Neural progenitor cell (in vitro differentiated cells): ENCODE data around the gene PRSS2. TPM values are rescaled to one million over a fixed set of nuclear protein-coding genes. Genes with fewer than 3 reads are reported as not detected.

Source experiments
- DNase-seq: peaks from one replicate; pipeline ENCODE4 v3.0.0-alpha.2; 2016; ENCODE audit warnings: low spot score
- H2AFZ ChIP-seq: fragments of 200-600 bp; sonication (generic); replicated peaks from 2 replicates; pipeline ENCODE4 v1.6.1; 2016; ENCODE audit warnings: antibody characterized with exemption
- H3F3A ChIP-seq: fragments of 200-600 bp; sonication (generic); 2 replicates; pipeline ENCODE4 v1.6.1; 2016; ENCODE audit warnings: antibody characterized with exemption, low read depth
- H3K27ac ChIP-seq: fragments of 200-600 bp; sonication (generic); 2 replicates; pipeline ENCODE4 v1.5.1; 2016; ENCODE audit warnings: mild to moderate bottlenecking
- H3K27me3 ChIP-seq: fragments of 200-600 bp; sonication (generic); 2 replicates; pipeline ENCODE4 v1.6.1; 2016; ENCODE audit warnings: mild to moderate bottlenecking, moderate library complexity
- H3K36me3 ChIP-seq: fragments of 200-600 bp; sonication (generic); 2 replicates; pipeline ENCODE4 v1.5.1; 2016
- H3K4me1 ChIP-seq: fragments of 200-600 bp; sonication (generic); 2 replicates; pipeline ENCODE4 v1.6.1; 2016; ENCODE audit warnings: mixed run types
- H3K4me2 ChIP-seq: fragments of 200-600 bp; sonication (generic); 2 replicates; pipeline ENCODE4 v1.6.1; 2016
- H3K4me3 ChIP-seq: fragments of 200-600 bp; sonication (generic); 2 replicates; pipeline ENCODE4 v1.5.1; 2016
- H3K79me2 ChIP-seq: fragments of 200-600 bp; sonication (generic); 2 replicates; pipeline ENCODE4 v1.6.1; 2016; ENCODE audit warnings: low read depth
- H3K9ac ChIP-seq: fragments of 200-600 bp; sonication (generic); 2 replicates; pipeline ENCODE4 v1.6.1; 2016
- H3K9me3 ChIP-seq: fragments of 200-600 bp; sonication (generic); 2 replicates; pipeline ENCODE4 v1.5.1; 2016; ENCODE audit warnings: low read depth
- H4K20me1 ChIP-seq: fragments of 200-600 bp; sonication (generic); 2 replicates; pipeline ENCODE4 v1.6.1; 2016; ENCODE audit warnings: low read depth
- H3K27ac Mint-ChIP-seq: 3 replicates; pipeline ENCODE4 v1.8.0; 2021; ENCODE audit warnings: mixed read lengths
- H3K27me3 Mint-ChIP-seq: 2 replicates; pipeline ENCODE4 v1.8.0; 2022; ENCODE audit warnings: low read depth, mild to moderate bottlenecking, inconsistent platforms, moderate library complexity, mixed read lengths; ENCODE audit not compliant: insufficient read depth
- H3K36me3 Mint-ChIP-seq: 3 replicates; pipeline ENCODE4 v1.8.0; 2021; ENCODE audit warnings: mixed read lengths
- H3K4me1 Mint-ChIP-seq: 3 replicates; pipeline ENCODE4 v1.8.0; 2021; ENCODE audit warnings: mixed read lengths
- H3K4me3 Mint-ChIP-seq: 3 replicates; pipeline ENCODE4 v1.8.0; 2021; ENCODE audit warnings: mild to moderate bottlenecking, moderate library complexity, mixed read lengths
- H3K9me3 Mint-ChIP-seq: 3 replicates; pipeline ENCODE4 v1.8.0; 2020; ENCODE audit warnings: mixed read lengths
- CTCF ChIP-seq: fragments of 200-600 bp; sonication (generic); IDR thresholded peaks from 2 replicates; pipeline ENCODE4 v1.5.1; 2017; ENCODE audit warnings: antibody characterized with exemption, mild to moderate bottlenecking
- EZH2 ChIP-seq: fragments of 200-600 bp; sonication (generic); IDR thresholded peaks from 2 replicates; pipeline ENCODE4 v1.6.1; 2017; ENCODE audit warnings: antibody characterized with exemption, mild to moderate bottlenecking, moderate library complexity
- EZH2phosphoT487 ChIP-seq: fragments of 200-600 bp; sonication (generic); IDR thresholded peaks from 2 replicates; pipeline ENCODE4 v1.6.1; 2017; ENCODE audit warnings: antibody characterized with exemption
- total RNA-seq: library from RNA; depleted of rRNA; stranded (reverse); fragments of >200 nt; gene quantifications from 2 replicates; pipeline ENCODE4 v1.2.3, GENCODE V29; 2015; ENCODE audit warnings: low replicate concordance

The PRSS2 gene
- total RNA-seq, 1 donor from 2014 or later = not detected

GRCh38 chr7:142799437-142799835 lies 28.7 kb downstream of the PRSS2 start:
- H3K27me3 ChIP-seq = peaks cover 63% of the 10 kb centered on the region
- H4K20me1 ChIP-seq = no peaks in the 10 kb centered on the region
- no peak overlapping the region for H3K4me2 ChIP-seq
- DNase-seq = no peak
- H3K27me3 Mint-ChIP-seq = peaks cover 54% of the 10 kb centered on the region
- peaks cover 16% of the 10 kb centered on the region for H3K4me1 ChIP-seq
- no peaks in the 10 kb centered on the region for H3K79me2 ChIP-seq
- H3K27ac Mint-ChIP-seq = no peak overlapping the region
- no peak overlapping the region for H3K9ac ChIP-seq
- TF ChIP-seq CTCF (no peak), EZH2 (no peak), EZH2phosphoT487 (no peak)
- H3F3A ChIP-seq = no peaks in the 10 kb centered on the region
- H3K4me3 Mint-ChIP-seq = no peak overlapping the region
- H3K36me3 ChIP-seq = no peaks in the 10 kb centered on the region
- no peak overlapping the region for H2AFZ ChIP-seq
- H3K4me3 ChIP-seq = no peak overlapping the region
- H3K27ac ChIP-seq = no peak overlapping the region
- H3K9me3 Mint-ChIP-seq = peaks cover 6% of the 10 kb centered on the region
- no peaks in the 10 kb centered on the region for H3K9me3 ChIP-seq
- H3K36me3 Mint-ChIP-seq = no peaks in the 10 kb centered on the region
- H3K4me1 Mint-ChIP-seq = peaks cover 20% of the 10 kb centered on the region

- Histone ChIP-seq H3K9me3 (no peaks in the 10 kb centered on the region), H3K9ac (no peak overlapping the region), H3K79me2 (no peaks in the 10 kb centered on the region), H3K4me3 (no peak overlapping the region), H3K27ac (no peak overlapping the region), H3K27me3 (peaks cover 56% of the 10 kb centered on the region), H3K36me3 (no peaks in the 10 kb centered on the region), H2AFZ (no peak overlapping the region), H3F3A (no peaks in the 10 kb centered on the region), H3K4me1 (peaks cover 16% of the 10 kb centered on the region), H4K20me1 (no peaks in the 10 kb centered on the region), H3K4me2 (no peak overlapping the region)
- peaks cover 6% of the 10 kb centered on the region for H3K9me3 Mint-ChIP-seq
- H3K4me1 Mint-ChIP-seq = peaks cover 20% of the 10 kb centered on the region
- peaks cover 53% of the 10 kb centered on the region for H3K27me3 Mint-ChIP-seq
- DNase-seq = no peak
- TF ChIP-seq EZH2phosphoT487 (no peak), CTCF (no peak), EZH2 (no peak)
- no peaks in the 10 kb centered on the region for H3K36me3 Mint-ChIP-seq
- H3K27ac Mint-ChIP-seq = no peak overlapping the region
- no peak overlapping the region for H3K4me3 Mint-ChIP-seq
These were observed 29.3 kb downstream of the PRSS2 start for GRCh38 chr7:142800088-142800487.

- Histone ChIP-seq H3K27ac (no peak overlapping the region), H3K9me3 (no peaks in the 10 kb centered on the region), H3K27me3 (peaks cover 49% of the 10 kb centered on the region), H3F3A (no peaks in the 10 kb centered on the region), H3K79me2 (no peaks in the 10 kb centered on the region), H3K4me3 (no peak overlapping the region), H3K4me1 (peaks cover 16% of the 10 kb centered on the region), H3K4me2 (no peak overlapping the region), H2AFZ (no peak overlapping the region), H4K20me1 (no peaks in the 10 kb centered on the region), H3K9ac (no peak overlapping the region), H3K36me3 (no peaks in the 10 kb centered on the region)
- H3K4me1 Mint-ChIP-seq = peaks cover 20% of the 10 kb centered on the region
- no peak for DNase-seq
- H3K27me3 Mint-ChIP-seq = peaks cover 49% of the 10 kb centered on the region
- TF ChIP-seq CTCF = no peak
- no peak for TF ChIP-seq EZH2
- TF ChIP-seq EZH2phosphoT487 = no peak
- no peak overlapping the region for H3K4me3 Mint-ChIP-seq
- no peak overlapping the region for H3K27ac Mint-ChIP-seq
- peaks cover 6% of the 10 kb centered on the region for H3K9me3 Mint-ChIP-seq
- no peaks in the 10 kb centered on the region for H3K36me3 Mint-ChIP-seq
These were observed 30.0 kb downstream of the PRSS2 start for GRCh38 chr7:142800699-142801260.
